ENCODE results near the gene POMT1. TPM values are rescaled to one million over a fixed set of nuclear protein-coding genes. Genes with fewer than 3 reads are reported as not detected.

The POMT1 gene
- total RNA-seq, 1 experiment from 2014 or later = 15.8 TPM

DNA sequence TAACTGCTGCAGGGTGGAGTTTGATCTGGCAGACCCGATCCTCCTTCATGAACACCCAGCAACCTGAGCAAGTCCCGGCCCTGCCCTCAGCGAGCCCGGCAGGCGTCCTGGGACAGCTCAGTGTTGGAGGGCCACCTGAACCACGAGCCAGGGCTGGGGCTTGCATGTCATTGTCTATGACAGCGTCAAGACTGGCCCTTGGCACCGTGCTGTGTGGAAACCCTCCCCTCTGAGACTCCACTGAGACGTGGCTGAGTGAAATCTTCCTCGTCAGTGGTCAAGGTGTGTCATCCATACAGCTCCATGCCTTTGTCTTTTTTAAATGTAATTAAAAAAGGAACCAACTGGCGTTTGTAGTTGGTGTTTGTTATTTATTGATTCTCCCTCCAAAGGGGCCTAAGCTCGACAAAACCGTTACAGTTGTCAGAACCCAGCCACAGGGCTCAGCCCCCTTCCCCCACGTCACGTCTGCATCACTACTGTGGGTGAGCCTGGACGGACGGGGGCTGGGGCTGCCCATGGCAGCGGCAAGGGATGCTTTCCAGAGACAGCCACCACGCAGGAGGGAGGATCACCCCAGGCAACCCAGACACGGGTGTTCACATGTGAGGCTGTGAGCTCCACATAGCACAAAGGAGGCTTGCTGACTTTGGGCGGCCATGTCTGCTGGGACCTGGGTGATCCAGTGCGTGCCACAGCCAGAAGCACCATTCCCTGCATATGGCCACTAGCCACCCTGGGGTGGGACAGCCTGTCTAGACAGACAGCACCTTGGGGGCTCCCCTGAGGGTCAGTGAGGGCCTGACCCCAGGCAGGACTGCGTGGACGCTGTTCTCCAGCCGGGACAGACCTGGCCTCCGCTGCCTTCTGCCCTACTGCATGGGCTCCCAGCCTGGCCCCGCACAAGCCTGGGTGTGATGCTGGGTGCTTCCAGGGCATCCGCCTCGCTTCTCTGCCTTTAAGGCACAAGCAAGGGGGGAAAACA, 21.0 kb downstream of the POMT1 start:
- Mint-ChIP-seq H3K4me1 (ENCODE audit: low read depth, unreplicated experiment) (no peaks in the 10 kb centered on the region), H3K36me3 (ENCODE audit: insufficient read depth, unreplicated experiment) (peaks cover 25% of the 10 kb centered on the region), H3K27me3 (ENCODE audit: unreplicated experiment) (no peaks in the 10 kb centered on the region), H3K27ac (ENCODE audit: unreplicated experiment) (no peak overlapping the region), H3K4me3 (ENCODE audit: low read depth, unreplicated experiment) (no peak overlapping the region), H3K9me3 (ENCODE audit: low read depth, unreplicated experiment) (no peaks in the 10 kb centered on the region)
- DNase-seq = no peak
- CTCF ChIA-PET = interaction anchor here (0.6 kb wide), 1 partner anchor 525 kb away, joined by 3 read pairs; no protein-coding TSS in a partner anchor
- no TSS peak for BruUV-seq (replicated peaks)
- TF ChIP-seq, protein P1, sequence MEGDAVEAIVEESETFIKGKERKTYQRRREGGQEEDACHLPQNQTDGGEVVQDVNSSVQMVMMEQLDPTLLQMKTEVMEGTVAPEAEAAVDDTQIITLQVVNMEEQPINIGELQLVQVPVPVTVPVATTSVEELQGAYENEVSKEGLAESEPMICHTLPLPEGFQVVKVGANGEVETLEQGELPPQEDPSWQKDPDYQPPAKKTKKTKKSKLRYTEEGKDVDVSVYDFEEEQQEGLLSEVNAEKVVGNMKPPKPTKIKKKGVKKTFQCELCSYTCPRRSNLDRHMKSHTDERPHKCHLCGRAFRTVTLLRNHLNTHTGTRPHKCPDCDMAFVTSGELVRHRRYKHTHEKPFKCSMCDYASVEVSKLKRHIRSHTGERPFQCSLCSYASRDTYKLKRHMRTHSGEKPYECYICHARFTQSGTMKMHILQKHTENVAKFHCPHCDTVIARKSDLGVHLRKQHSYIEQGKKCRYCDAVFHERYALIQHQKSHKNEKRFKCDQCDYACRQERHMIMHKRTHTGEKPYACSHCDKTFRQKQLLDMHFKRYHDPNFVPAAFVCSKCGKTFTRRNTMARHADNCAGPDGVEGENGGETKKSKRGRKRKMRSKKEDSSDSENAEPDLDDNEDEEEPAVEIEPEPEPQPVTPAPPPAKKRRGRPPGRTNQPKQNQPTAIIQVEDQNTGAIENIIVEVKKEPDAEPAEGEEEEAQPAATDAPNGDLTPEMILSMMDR (IDR thresholded peaks at IDR 0.05; ENCODE audit: unreplicated experiment) = no peak
- intact Hi-C loops (cut with micrococcal nuclease; ENCODE audit: unreplicated experiment) = no loop called here

DNA sequence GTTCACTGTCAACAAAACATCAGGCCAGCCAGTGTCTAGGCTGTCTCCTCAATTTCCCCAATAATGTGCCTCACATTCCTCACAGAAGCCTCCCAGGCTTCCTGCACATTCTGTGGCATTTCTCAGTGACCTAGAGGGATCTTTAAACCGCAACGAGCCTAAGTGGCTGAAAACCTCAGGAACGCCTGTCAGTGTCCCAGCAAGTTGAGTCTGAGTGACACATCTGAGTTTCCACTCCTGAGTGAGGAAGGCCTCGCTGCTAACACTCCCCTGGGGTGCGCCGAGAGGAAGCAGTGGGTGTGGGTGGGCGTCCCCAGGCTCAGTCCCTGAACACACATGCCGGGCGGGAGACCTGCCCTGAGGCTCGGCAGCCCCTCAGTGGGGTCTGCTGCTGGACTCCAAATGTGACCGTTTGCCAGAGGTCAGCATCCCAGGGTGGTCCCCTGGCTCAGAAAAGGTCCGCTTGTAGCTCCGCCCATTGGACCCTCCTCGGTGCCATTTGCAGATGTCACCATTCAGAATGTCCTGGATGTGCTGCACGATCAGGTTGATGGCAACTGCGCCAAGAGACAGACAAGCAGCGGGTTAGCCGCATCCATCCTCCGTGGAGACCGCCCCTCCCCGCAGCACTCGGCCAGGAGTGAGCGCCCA, 22.1 kb downstream of the POMT1 start:
- no TSS peak for BruUV-seq (replicated peaks)
- H3K27ac Mint-ChIP-seq (ENCODE audit: unreplicated experiment) = no peak overlapping the region
- intact Hi-C loops (cut with micrococcal nuclease; ENCODE audit: unreplicated experiment) = no loop called here
- no peaks in the 10 kb centered on the region for H3K27me3 Mint-ChIP-seq (ENCODE audit: unreplicated experiment)
- H3K9me3 Mint-ChIP-seq (ENCODE audit: low read depth, unreplicated experiment) = no peaks in the 10 kb centered on the region
- DNase-seq = no peak
- H3K4me1 Mint-ChIP-seq (ENCODE audit: low read depth, unreplicated experiment) = no peaks in the 10 kb centered on the region
- CTCF ChIA-PET = no interaction called here
- TF ChIP-seq, protein P1 (IDR thresholded peaks at IDR 0.05; ENCODE audit: unreplicated experiment) = no peak
- H3K36me3 Mint-ChIP-seq (ENCODE audit: insufficient read depth, unreplicated experiment) = peaks cover 20% of the 10 kb centered on the region
- no peak overlapping the region for H3K4me3 Mint-ChIP-seq (ENCODE audit: low read depth, unreplicated experiment)

DNA sequence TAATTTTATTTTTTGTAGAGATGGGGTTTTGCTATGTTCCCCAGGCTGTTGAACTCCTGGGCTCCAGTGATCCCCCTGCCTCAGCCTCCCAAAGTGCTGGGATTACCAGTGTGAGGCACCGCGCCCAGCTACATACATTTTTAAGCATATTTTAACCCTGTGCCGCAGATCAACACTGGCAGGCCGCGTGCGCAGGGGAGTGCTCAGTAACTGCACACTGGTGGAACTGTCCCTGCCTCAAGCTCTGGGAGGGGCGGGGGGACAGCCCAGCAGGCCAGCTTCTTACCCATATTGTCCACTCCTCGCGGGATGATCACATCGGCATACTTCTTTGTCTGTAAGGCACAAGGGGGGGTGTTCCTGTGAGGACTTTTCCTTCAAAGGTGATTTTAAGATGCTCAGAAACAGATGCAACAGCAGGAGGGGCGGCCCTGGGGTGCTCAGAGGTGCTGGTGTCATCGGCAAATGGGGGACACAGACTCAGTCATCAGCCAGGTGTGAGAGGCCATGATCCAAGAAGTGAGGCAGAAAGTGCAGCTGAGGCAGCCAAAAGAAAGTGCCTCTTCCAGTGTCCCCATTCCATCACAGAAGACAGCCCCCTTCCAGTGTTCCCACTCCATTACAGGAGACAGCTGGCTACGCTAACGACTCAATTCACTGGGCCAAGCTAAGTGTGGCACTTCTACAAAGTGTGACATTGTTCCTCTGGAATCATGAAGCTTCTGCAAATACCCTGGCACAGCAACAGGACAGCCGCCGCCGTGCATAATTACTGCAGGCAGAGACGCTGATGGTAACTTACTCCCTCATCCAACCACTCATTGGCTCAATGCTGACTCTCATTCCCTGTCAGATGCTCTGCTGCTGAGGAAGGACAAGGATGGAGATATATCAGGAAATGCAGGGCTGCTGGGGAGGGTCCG, 23.2 kb downstream of the POMT1 start:
- H3K27me3 Mint-ChIP-seq (ENCODE audit: unreplicated experiment) = no peaks in the 10 kb centered on the region
- no peaks in the 10 kb centered on the region for H3K9me3 Mint-ChIP-seq (ENCODE audit: low read depth, unreplicated experiment)
- no peak for DNase-seq
- peaks cover 26% of the 10 kb centered on the region for H3K36me3 Mint-ChIP-seq (ENCODE audit: insufficient read depth, unreplicated experiment)
- H3K4me1 Mint-ChIP-seq (ENCODE audit: low read depth, unreplicated experiment) = no peaks in the 10 kb centered on the region
- BruUV-seq (replicated peaks) = no TSS peak
- intact Hi-C loops (cut with micrococcal nuclease; ENCODE audit: unreplicated experiment) = no loop called here
- no peak overlapping the region for H3K27ac Mint-ChIP-seq (ENCODE audit: unreplicated experiment)
- CTCF ChIA-PET = no interaction called here
- TF ChIP-seq, protein P1 (IDR thresholded peaks at IDR 0.05; ENCODE audit: unreplicated experiment) = no peak
- H3K4me3 Mint-ChIP-seq (ENCODE audit: low read depth, unreplicated experiment) = no peak overlapping the region

DNA sequence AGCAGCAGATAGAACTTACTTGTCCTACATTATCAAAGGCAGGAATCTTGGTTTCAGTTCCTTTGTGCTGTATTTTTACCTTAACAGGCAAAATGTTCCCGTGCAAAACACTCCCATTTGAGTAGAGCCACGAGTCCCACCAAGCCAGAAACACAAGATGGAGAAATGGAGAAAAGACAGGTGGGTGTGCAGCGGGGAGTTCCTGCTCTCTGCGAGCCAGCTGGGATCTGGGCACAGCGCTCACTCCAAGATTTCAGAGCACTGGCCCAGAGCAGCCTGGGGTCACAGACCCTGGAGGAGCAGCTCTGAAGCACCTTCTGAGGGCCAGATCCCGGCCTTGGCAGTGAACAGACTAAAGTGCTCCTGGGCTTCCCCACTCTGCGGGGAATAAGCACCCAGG, 25.5 kb downstream of the POMT1 start:
- Mint-ChIP-seq H3K4me3 (ENCODE audit: low read depth, unreplicated experiment) (no peak overlapping the region), H3K27ac (ENCODE audit: unreplicated experiment) (no peak overlapping the region), H3K27me3 (ENCODE audit: unreplicated experiment) (no peaks in the 10 kb centered on the region), H3K4me1 (ENCODE audit: low read depth, unreplicated experiment) (no peaks in the 10 kb centered on the region), H3K9me3 (ENCODE audit: low read depth, unreplicated experiment) (no peaks in the 10 kb centered on the region), H3K36me3 (ENCODE audit: insufficient read depth, unreplicated experiment) (peaks cover 22% of the 10 kb centered on the region)
- intact Hi-C loops (cut with micrococcal nuclease; ENCODE audit: unreplicated experiment) = no loop called here
- DNase-seq = no peak
- TF ChIP-seq, protein P1 (IDR thresholded peaks at IDR 0.05; ENCODE audit: unreplicated experiment) = no peak
- TSS peak; percentile 11 for BruUV-seq (replicated peaks)
- CTCF ChIA-PET = no interaction called here
